Prostate gland (tissue), 2 donors: ENCODE results near the gene LSS.

ENCODE experiments used
- POLR2A ChIP-seq: fragments of 450-650 bp; IDR thresholded peaks from one replicate; pipeline ENCODE4 v1.6.1; 2016; ENCODE audit warnings: antibody characterized with exemption, mild to moderate bottlenecking
- TF ChIP-seq, protein P1 (sequence below), 4 experiments: fragments of 200-600 bp in 2 of 4; fragments of 450-650 bp in 2 of 4; sonication (generic) in 2 of 4; IDR thresholded peaks; 1 replicate in 3 of 4; 2 replicates in 1 of 4; pipeline ENCODE4 v1.5.1; 2016 to 2019; ENCODE audit warnings: antibody characterized with exemption in 4 of 4, mild to moderate bottlenecking in 2 of 4, moderate library complexity in 2 of 4

DNA sequence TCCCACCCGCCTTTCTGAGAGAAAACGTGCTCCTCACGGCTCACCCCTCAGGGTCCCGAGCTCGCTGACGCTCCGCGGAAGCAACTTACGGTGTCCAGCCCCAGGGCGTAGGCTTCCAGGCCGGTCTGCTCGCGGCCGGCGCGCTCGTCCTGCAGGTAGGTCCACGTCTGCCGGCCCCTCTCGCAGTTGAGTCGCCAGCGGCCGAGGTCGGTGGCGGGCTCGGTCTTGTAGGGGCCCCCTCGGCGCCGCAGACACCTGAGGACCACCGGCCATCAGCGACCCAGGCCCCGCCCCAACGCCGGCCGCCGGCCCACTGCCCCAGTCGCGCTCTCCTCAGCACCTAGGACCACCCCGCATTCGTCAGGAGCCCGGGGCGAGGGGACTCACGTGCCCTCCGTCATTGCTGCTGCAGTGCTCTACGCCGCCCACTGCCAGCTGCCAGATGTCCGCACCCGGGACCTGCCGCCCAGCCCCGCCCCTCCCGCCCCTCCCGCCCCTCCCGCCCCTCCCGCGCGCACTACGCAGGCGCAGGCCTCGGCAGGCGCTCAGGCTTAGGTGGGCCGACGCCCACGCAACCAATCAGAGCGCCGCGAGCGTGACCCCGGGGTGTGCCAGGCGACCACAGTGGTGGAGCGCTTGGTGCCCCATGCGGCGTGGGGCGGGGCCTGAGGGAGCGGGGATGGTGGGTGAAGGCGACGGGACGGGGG, at the start of gene LSS:
- TF ChIP-seq, protein P1, sequence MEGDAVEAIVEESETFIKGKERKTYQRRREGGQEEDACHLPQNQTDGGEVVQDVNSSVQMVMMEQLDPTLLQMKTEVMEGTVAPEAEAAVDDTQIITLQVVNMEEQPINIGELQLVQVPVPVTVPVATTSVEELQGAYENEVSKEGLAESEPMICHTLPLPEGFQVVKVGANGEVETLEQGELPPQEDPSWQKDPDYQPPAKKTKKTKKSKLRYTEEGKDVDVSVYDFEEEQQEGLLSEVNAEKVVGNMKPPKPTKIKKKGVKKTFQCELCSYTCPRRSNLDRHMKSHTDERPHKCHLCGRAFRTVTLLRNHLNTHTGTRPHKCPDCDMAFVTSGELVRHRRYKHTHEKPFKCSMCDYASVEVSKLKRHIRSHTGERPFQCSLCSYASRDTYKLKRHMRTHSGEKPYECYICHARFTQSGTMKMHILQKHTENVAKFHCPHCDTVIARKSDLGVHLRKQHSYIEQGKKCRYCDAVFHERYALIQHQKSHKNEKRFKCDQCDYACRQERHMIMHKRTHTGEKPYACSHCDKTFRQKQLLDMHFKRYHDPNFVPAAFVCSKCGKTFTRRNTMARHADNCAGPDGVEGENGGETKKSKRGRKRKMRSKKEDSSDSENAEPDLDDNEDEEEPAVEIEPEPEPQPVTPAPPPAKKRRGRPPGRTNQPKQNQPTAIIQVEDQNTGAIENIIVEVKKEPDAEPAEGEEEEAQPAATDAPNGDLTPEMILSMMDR (IDR thresholded peaks at IDR 0.05), result no peak
- TF ChIP-seq POLR2A, result peak; percentile 73
